Measurements from ENCODE around the gene HOXB5. TPM values are rescaled to one million over a fixed set of nuclear protein-coding genes. Genes with fewer than 3 reads are reported as not detected.

HOXB5 gene
- total RNA-seq, 1 donor from 2014 or later = not detected

DNA sequence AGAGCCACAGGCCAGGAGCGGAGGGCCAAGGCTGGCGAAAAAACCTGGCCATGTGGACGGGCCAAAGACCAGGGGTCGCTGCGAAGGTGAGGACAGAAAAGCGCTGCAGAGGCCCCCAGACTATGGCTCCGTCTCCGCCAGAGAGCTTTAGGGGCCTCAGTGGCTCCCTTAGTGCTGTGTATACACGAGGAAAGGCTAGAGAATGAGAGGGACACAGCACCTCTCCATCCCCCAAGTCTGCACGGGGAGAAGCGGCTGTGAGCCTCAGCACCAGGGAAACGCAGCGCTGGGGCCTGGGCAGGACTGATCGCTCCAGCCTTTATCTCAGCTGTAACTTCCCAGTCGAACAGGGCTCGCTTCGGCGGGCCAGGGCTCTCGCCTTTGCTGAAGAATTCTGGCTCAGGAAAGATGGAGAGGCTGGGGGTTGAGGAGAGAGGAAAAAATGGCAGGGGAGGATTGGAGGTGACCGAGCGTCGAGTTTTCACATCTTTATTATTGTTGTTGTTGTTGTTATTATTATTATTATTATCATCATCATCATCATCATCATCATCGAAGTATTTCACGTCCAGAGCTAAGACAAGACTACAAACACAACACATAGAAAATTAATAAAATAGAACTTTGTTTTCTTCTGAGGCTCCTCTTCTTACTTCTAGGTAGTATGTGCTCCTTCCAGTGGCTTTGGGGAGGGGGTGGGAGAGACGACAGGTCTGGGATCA, 1.9 kb upstream of the HOXB5 start:
- intact Hi-C loops (cut with DNase I) = loop anchor here (10.0 kb wide), 1 partner anchor 351 kb away; no protein-coding TSS in a partner anchor
- no peak for DNase-seq (ENCODE audit: low spot score)

DNA sequence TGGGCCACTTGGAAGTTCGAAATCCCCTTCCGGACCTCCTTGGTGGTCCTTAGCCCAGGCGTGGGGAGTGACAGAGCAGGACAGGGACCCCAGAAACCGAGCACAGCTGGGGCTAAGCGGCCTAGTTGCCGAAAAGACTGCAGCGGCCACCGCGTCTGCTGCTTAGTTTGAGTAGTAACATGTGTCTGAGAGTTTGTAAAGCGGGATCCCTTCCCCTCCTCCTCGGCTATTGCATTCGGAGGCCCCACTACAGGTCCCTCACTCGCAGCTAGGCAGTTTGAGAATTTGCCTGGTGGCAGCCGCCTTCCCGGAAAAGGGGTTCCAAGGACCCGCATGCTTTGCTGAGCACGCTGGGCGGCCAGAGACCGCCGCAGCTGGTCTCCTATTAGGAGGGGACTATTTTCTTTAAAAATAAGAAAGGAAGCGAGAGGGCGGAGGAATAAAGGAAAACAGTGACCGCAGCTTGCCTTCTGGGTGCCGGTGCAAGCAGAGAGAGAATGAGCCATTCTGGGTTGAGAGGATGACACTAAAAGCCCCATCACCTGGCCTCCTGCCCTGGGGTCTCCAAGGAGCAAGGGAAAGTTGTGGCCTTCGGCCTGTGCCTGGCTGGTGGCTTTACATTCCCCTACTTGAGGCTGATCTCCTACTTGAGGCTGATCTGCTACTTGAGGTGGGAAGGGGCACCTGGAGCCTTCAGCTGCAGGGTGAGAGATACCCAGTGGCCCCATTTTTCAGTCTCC, 1.1 kb upstream of the HOXB5 start:
- intact Hi-C loops (cut with DNase I) = loop anchor here (5.0 to 10.0 kb wide), 2 partner anchors 257 to 350 kb away; no protein-coding TSS in a partner anchor
- no peak for DNase-seq (ENCODE audit: low spot score)

DNA sequence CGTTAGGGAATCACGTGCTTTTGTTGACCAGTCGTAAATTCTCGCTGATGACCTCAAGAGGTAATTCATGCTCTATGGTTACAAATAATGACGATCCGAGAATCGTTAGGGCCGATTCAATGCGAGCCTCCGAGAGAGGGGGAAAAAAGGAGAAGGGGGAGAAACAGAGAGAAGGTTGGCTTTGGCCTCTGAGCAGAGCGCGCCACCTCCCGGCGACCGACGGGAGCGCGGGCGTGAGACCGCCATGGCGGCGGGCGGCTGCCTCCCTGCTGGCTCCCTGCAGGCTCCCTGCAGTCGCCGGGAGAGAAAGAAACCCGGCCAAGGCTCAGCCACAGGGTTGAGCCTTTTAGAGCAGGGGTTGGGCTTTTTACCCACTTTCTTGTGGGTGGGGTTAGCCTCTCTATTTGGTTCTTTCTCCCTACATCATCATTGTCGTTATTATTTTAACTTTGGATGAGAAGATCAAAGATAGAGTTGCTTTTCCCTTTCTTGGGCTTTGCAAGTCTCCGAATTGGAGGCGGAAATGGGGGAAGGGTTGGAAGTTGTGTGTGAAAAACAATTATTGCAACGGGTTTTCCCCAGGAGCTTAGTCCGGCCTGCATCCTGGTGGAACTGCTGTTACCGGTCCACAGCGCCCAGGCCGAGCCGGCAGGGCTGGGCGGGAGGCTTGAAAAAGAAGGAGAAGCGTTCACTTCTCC, 410 bp upstream of the HOXB5 start:
- no peak for DNase-seq (ENCODE audit: low spot score)
- intact Hi-C loops (cut with DNase I) = loop anchor here (5.0 to 10.0 kb wide), 2 partner anchors 257 to 349 kb away; no protein-coding TSS in a partner anchor

DNA sequence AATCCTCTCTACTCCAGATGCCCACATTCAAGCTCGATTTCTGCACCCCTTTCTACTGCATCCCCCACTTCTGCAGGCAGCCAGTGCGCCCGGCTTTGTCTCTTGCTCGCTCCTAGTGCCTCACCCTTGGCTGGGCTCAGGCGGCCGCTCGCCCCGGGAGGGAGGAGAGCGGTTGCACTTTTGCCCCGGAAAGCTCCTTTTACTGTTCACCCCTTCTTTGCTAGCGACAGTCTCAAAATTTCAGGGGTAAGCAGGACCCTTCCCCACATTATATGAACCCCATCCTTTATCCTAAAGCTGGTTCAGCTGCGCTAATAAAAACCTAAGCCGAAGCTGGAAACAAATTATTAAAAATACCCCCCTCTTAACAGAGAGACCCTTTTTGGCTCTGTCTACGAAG, 1.0 kb downstream of the HOXB5 start:
- no peak for DNase-seq (ENCODE audit: low spot score)
- intact Hi-C loops (cut with DNase I) = loop anchor here (5.0 to 10.0 kb wide), 2 partner anchors 255 to 348 kb away; no protein-coding TSS in a partner anchor

DNA sequence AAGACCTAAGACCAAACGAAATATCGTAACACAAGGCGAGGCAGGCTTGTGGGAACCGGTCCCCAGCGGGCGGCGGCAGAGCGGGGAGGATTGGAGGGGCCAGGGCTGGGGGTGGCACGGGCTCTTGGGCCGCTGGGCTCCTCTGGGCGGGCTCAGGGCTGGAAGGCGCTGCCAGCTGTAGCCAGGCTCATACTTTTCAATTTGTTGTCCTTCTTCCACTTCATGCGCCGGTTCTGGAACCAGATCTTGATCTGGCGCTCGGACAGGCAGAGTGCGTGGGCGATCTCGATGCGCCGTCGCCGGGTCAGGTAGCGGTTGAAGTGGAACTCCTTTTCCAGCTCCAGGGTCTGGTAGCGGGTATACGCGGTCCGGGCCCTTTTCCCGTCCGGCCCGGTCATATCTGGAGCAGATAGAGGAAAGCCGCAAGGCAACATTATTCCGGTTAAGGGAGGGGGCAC, 1.5 kb downstream of the HOXB5 start:
- no peak for DNase-seq (ENCODE audit: low spot score)
- intact Hi-C loops (cut with DNase I) = loop anchor here (5.0 to 10.0 kb wide), 2 partner anchors 255 to 347 kb away; no protein-coding TSS in a partner anchor

DNA sequence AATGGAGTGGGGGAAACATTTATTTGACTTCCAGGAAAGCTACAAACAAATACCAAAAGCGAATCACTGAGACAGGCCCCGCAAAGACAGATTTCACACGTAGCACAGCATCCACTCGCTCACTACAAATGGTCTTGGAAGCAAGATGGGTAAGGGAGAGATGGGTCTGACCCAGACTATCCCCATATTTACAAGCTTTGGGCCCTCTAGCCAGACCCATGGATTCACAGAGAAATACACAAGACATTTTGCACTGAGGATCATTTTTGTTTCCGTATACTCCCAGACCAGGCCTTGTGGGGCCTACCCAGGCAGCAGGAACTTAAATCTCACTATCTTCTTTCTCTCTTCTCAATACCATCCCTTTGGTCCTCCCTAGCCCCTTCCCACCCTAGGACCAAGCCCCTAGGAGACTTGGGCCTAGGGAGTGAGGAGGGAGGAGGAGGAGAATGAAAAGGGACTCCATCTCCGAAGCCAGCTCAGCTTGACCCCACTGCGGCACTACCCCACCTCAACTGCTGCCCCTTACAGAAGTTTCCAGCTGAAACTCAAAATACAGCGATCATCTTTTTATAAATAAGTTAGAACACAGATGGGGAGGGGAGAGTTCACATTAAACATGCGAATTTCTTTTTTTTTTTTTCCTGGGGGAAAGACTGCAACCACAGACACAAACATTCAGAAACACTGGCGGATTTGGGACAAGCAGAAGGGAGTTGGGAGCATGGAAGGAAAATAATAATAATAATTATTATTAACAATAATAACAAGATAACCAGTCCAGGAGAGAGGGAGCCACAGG, 2.1 kb downstream of the HOXB5 start:
- no peak for DNase-seq (ENCODE audit: low spot score)
- intact Hi-C loops (cut with DNase I) = loop anchor here (5.0 to 10.0 kb wide), 2 partner anchors 254 to 347 kb away; no protein-coding TSS in a partner anchor

DNA sequence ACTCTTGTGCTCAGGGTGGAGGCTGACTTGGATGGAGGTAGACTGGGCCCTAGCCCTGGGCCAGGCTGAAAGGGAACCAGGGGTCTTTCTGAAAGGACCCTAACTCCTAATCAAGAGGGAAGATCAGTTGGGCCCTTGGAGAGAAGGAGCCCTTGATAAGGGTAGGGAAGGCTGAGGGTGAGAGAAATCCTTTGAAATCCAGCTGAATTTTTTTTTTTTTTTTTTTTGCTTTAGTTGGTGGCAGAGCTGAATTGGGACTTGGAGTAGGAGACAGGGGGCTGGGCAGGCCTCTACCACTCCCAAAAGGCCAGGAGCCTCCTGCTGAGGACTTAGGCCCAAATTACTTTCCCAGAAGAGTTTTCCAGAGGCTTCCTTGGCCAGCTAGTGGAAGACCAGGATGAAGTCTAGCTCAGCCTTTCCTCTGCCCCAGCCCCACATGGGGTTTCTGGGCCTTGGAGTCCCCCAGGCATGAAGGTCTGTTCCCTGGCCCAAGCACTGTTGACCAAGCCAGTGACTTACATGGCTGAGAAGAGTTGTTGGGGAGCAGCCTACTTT, 2.9 kb downstream of the HOXB5 start:
- intact Hi-C loops (cut with DNase I) = loop anchor here (5.0 to 10.0 kb wide), 2 partner anchors 253 to 346 kb away; no protein-coding TSS in a partner anchor

DNA sequence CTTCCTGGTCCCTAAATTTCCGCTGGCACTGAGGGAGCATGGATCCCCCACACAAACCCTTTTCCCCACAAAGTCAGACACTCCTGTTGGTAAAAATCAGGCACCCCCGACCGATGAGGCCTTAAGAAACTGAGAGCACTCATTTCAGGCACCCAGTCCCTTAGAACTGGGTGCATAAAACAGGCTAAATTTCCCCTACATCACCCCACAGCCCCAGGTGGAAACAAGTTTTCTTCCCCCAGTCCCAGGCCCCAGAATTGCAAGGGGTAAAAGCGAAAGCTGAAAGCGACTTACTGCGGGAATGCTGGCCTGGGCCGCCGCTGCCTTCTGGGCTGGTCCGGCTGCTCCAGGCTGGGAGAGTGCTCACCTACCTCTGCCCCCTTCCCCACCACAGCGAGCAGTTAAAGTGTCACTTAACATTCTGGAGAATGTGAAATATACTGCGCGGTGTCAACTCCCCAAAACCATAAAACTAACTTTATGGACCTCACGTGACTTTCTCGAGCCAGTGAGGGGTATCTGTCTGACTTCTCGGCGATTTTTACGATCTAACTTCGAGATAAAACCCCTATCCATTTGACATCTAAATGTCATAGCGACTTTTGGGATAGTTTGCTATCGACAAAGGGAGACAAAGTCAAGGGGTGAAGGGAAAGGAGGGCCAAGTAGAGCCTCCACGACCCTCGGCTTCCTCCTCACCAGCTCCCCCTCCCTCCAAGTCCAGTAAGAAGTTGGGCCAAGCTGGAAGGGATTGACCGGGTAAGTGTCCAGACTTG, 3.6 kb downstream of the HOXB5 start, which contains the start of gene HOXB3:
Gene HOXB3 (minus strand): TSS at position 411 of the 776 bp plus-strand sequence. CDS start 37,767 bp downstream, outside the sequence.
- DNase-seq (ENCODE audit: low spot score) = no peak
- intact Hi-C loops (cut with DNase I) = loop anchor here (2.0 to 10.0 kb wide), 3 partner anchors 97 to 345 kb away; no protein-coding TSS in a partner anchor

More for the DNA sequence above, 2.9 kb downstream of the HOXB5 start:
- DNase-seq (ENCODE audit: low spot score) = no peak

DNA sequence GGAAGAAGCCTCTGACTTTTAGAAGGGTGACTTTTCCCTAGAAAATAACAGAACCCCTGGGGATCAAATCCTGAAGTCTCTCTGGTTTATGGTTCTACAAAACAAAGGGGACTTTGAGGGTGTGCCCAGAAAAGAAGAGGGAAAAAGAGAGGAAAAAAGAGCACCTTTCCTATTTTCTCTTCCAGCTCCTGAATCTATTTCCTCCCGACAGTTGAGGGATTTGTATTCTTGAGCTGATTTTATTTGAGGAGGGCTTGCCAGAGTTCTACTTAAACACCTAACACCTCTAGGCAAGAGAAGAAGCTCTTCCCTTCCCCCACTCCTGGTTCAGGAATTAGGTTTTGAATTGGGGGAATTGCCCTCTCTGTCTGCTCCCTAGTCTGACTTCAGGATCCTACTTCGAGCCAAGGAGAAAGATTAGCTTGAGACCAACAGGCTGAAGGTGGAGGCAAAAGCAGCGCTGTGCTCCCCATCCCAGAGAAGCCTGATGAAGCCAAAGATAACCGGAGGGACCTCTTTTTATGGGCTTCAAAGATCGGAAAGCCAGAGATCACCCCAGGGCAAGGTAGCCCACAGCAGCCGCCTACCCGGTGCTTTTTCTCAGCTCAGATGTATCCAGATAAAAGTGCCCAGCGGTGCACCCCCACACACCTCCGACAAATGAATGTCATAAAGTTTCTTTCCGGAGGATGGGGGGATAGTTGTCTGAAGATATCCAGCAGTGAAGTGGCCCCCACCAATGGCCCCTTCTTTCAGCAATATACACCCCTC, 4.3 kb downstream of the HOXB5 start:
- intact Hi-C loops (cut with DNase I) = loop anchor here (2.0 kb wide), 1 partner anchor 96 kb away; no protein-coding TSS in a partner anchor
- no peak for DNase-seq (ENCODE audit: low spot score)

DNA sequence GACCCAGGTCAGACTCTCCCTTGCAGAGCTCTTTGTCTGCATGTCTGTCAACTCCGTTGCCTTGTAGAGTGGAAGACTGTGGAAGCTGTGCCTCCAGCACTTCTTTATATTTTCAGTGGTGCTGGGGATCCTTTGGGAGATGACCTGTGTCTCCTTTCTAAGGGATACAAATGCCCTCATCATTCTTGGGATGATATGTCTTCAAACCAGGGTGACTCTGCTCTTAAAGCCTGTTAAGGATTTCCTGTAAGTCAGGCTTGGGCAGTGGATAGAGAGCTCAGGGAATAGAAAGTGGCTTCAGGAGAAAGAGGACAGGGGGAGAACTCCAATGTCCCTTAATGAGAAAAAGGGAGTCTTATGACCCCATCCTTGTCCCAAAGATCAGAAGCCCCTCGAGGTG, 5.1 kb downstream of the HOXB5 start:
- intact Hi-C loops (cut with DNase I) = loop anchor here (2.0 kb wide), 1 partner anchor 96 kb away; no protein-coding TSS in a partner anchor
- DNase-seq (ENCODE audit: low spot score) = no peak

DNA sequence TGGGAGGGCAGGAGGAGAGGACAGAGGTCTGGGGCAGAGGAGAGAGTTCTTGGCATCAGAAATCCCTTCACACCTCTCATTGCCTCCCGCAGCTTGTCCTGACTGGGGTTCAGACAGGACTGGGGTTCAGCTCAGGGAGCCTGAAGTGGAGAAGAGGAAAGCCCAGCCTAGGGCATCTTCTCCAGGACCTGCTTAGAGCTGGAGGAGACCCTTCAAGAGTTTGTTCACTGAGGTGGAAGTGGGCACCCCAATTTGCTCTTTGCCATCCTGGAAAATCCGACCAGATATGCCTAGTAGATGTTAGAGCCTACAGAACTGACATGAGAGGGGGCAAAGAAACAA, 5.5 kb downstream of the HOXB5 start:
- no peak for DNase-seq (ENCODE audit: low spot score)
- intact Hi-C loops (cut with DNase I) = loop anchor here (2.0 kb wide), 1 partner anchor 95 kb away; no protein-coding TSS in a partner anchor

DNA sequence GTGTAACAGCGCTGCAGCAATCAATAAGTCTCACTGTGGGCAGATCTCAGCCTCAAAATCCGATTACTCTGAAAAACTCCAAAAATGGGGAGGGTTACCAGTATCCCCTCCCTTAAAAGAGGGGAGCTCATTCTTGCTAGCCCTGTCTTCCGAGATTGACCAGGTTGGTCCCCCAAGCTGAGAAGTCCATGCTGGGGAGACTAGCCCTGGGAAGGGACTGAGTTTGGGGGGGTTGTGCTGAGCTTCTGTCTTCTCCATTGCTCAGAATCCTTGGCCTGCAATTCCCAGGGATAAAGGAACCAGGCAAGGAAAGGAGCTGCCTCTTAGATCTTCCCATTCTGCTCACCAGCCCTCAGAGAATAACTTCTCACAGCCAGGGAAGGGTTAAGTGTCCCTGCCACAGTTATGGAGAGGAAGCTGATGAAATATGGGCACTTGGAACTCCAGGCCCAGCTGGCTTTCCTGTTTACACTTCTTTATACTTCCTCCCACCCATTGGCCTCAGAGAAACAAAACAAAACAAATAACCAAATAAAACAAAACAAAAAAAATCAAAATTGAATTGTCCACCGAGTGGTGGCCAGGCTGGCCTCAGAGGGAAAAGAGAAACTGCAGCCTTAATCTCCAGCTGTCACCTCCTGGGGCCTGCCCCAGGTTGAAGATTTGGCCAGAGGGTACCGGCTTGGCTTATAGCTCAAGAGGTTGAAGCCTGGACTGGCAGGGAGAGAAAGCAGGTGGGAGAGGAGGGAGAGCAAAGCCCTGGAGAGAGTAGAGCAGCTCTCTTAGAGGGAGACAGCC, 6.1 kb downstream of the HOXB5 start:
- no peak for DNase-seq (ENCODE audit: low spot score)
- intact Hi-C loops (cut with DNase I) = loop anchor here (2.0 kb wide), 1 partner anchor 95 kb away; no protein-coding TSS in a partner anchor

DNA sequence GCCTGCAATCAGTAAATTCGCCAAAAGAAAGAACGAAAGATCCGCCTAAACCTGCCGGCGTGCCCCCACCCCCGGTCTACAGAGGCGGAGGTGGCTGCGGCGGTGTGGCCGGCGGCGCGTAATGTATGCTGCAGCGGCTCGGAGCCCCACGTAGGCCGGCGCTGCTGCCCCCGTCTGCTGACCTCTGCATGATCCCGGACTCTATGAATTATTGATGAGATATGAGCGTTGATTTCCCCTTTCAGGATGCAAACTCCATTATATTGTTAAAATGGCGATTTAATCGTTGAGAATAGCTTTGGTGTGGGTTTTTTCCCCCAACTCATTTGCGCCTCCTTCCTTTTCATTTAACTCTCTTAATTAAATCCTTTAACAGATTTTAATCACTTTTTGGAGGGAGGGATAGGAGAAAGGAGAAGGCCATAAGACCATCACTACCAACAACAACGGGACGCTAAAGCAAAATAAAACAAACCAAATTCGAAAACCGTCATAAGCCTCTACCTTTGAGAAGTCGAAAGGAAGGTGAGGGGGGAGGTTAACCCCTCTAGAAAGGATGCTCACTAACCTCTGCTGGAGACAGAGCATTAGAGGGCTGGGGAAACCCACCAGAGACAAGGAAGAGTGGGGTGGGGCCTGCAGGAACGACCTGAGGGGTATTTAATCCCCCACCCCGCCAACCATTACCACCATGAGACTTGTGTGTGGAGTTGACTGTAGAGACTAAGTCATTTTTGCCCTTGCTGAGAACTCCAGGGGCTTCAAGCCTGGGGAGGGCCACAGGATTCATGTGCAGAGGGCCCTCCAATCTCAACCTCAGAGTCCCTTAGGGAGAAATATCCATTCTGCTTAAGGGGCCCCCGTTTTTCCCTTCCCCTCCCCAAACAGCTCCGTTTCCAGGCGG, 7.0 kb downstream of the HOXB5 start:
- intact Hi-C loops (cut with DNase I) = no loop called here

DNA sequence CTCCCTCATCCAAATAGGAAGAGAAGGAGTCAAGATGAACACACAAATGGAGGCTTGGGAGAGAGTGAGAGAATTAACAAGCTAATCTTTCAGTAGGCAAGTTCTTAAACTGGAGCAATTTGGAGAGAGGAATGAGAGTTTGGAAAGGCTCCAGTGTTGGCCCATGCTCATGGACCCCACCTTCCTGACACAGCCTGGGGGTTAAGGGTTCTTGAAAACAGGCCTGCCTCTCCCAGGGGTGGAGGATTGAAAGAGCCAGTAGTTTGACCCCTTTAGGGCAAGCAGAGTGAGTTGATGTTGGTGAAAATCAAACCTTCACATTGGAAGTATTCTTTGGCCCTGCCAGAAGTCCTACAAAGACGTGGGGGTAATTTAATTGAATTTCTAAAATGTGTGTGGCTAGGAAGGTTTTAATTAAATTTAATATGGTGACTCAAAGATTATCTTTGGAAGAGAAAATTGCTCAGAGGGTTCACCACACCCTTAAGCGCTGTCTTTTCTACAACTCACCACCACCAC, 9.3 kb downstream of the HOXB5 start:
- DNase-seq (ENCODE audit: low spot score) = no peak
- intact Hi-C loops (cut with DNase I) = no loop called here

More for the DNA sequence above, 7.0 kb downstream of the HOXB5 start:
- no peak for DNase-seq (ENCODE audit: low spot score)

DNA sequence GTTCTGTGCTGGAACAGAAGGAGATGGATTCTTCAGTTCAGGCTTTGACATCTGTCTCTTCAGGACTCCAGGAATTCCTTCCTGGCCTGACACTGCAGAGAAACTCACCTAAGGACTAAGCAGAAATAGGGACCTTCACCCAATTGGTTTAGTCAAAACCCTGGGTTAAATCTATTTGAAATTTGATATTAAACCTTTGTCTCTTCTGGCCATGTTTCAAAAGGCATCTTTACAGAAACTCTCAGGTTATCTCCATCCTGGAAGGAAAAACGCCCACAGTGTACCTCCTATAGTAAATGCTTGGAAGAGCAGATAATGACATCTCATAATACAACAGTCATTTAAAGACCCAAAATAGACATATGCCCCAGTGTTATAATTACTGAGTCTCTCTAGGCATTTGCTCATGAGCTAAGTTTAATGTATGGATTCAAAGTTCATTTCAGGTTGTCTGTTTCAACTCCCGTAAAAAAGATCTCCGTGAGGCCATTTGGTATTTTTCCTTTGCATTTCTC, 9.8 kb downstream of the HOXB5 start:
- DNase-seq (ENCODE audit: low spot score) = no peak
- intact Hi-C loops (cut with DNase I) = no loop called here
